GM21737 (cell line): ENCODE measurements around the gene IAH1.
"Not testable (repeated sequence)": the region's sequence is repeated elsewhere in the genome, so short reads cannot be mapped to it uniquely, and the experiment has no call there.

Experiments
- ATAC-seq: cut with Tn5 transposase; IDR thresholded peaks from one replicate; pipeline ENCODE4 v1.9.1; 2021; ENCODE audit warnings: mild to moderate bottlenecking, moderate library complexity; ENCODE audit not compliant: unreplicated experiment

IAH1 gene

DNA sequence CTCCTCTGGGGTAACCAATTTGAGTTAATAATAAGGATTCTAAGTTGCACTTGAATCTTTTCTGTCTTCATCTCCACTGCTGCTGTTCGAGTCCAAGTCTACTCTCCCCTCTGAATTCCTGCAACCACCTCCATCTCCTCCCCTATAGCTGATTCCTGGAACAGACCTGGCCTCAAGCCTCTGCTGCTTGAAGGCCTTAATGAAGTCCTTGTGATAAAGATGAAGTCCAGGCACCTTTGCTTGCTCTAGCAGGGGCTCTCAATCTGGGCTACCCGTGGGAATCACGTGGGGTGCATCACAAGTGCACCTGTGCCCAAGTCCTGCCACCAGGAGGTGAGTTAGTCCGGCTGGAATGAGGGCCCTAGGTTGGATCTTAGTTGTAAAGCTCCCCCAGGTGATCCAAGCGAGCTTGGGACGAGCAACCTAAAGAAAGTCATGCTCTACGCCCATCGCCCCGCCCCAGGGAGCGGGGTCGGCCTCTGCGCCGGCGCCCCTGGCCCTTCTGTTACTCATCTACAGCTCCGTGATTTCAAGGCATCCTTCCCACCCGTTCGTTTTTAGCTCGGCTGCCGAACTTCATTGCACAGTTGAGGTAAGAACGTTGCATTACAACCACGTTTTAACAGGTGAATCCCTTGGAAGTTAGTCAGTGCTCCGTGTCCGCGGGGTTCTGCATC is 905 bp upstream of the IAH1 start:
- no peak for ATAC-seq

DNA sequence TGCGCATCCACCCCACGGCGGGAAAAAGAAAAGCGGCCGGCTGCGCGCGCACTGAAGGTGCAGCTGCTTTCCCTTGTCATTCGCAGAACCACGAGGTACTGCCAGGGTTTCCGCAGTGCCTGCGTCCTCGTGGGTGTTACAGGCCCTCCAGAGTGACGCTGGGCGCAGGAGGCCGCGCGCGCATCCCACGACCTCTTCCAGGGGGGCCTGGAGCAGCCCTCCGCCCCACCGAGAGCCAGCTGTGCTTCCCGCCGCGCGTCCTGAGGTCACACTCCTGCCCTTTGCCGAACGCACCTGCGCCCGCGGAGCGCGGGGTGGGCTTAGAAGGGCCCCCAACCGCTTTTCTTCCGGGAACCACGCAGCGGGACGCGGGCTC is 378 bp upstream of the IAH1 start:
- ATAC-seq: peak; percentile 21

DNA sequence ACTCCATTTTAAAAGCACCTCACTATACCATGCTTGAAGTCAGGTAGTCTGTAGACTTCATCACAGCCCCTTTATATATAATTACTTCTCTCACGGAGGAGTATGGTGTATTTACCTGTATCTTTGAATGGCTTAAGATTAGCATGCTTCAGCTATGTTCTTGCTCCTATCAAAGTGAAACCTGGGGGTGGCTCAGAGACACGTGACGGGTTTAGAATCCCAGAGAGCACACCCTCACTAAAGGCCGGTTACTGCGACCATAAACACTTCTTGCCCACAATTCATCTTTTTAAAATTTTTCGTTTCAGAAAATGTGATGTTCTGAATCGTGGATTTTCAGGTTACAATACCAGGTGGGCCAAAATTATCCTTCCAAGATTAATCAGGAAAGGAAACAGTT is 3.6 kb downstream of the IAH1 start:
- no peak for ATAC-seq

DNA sequence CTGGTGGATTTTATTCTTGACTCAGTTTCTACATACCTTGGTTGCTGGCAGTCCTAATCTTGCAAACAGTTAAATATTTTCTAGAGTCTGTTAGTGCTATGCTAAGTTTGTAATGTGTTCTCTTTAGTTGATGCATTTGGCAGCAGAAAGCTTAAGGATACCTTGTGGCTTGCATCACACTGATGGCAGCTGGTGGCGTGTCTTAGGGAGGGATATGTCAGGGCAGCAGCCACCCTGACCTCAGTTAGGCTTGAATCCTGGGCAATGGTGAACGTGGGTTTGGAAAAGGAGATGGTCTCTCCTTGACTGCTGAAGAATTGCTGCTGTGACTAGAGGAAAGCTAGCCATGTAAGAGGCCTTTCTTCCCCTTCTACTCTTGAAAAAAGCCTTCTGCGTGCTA is 4.2 kb downstream of the IAH1 start:
- no peak for ATAC-seq

DNA sequence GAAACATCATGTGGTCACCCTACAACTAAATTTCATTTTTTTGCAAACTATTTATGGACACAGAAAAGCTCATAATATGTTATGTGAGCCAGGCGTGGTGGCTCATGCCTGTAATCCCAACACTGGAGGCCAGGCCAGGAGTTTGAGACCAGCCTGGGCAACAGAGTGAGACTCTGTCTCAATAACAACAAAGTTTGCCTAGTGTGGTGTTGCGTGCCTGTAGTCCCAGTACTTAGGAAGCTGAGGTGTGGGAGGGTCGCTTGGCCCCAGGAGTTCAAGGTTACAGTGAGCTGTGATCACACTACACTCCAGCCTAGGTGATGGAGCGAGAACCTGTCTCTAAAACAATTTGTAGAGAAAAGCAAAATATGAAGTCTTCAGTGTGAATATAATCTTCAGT is 5.8 kb downstream of the IAH1 start:
- ATAC-seq: no peak

DNA sequence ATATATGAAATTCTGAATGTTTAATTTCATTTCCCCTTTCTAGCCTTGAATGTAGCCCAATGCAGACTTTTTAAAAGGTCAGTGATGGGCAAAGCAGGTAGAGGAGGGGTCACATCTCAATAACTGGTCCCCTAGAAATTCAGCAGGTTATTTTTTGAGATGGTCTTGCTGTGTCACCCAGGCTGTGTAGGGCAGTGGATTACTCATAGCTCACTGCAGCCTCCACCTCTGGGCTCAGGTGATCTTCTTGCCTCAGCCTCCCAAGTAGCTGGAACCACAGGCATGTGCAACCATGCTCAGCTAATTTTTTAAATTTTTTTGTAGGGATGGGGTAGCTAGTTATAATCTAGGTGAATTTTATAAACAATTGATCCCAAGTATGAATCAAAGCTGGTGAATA is 8.8 kb downstream of the IAH1 start:
- ATAC-seq: no peak

DNA sequence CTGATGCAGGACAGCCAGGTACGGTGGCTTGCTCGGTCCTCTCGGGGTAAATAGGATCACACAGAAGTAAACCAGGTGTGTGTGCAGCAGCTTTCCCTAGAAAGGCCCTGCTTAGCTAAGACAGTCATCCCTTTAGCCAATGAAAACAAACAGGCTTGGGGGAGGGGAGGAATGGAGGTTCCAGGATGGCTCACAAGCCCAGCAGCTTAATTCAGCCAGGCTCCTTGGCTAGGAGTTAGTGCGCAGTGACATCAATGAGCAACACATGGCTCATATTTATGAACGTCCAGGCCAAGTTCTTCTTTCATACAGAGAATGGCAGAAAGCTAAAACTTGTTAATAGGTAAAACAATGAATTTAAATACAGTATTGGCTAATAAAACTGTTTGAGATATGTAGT is 10.2 kb downstream of the IAH1 start:
- no peak for ATAC-seq

DNA sequence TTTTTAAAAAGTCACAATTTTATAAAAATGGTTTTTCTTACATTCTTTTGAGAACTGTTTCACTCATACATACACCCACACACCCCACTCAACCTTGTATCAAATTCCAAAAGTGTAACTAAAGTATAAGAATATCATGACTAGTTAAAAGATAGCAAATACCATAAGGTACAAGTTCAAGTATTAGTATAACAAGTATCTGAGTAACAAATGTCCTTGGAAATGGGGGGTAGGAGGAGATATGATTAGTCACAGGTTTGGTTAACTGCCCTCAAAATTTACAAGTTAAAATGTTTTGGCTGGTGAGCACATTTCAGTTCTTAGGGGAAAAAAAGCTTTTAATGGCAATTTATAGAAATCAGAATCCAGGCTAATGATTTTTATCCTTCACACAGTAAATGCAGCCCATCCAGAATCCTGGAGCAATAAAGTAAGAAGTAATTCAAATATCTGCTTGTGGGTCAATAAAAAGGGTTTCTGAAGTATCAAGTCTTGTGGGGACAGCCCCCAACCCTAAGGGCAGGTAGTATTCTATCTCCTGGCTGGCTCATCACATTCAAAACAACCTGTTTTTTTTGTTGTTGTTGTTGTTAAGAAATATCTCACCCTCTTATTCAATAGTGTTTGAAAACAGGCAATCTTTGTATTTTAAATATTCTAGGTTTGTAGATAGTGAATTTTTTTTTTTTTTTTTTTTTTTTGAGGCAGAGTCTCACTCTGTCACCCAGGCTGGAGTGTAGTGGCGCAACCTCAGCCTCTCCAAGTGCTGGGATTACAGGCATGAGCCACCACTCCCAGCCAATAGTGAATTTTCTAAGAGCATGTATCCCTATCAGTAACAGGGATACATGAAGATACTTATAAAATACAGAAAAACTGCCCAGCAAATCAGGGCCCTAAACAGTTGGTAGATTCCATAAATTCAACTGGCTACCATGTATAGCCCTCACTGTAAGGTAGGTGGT is 14.5 kb downstream of the IAH1 start:
- no peak for ATAC-seq

DNA sequence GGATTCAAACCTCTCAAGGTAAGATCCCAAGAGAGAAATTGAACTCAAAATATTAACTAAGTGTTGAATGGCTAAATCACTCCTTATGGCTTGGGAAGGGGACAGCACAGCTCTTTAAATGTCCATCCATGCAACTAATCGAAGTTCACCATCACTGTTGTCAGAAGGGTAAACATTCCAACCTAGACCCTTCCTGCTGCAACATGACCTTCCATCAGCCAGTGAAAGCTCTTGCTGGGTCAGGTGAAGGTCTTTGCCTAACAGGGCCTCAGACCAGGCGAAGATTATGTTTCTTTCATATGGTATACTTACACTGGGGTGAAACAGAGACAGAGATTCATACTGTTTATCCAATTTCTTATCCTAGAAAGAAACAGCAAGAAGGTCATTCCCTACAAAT is 16.4 kb downstream of the IAH1 start:
- ATAC-seq: no peak

DNA sequence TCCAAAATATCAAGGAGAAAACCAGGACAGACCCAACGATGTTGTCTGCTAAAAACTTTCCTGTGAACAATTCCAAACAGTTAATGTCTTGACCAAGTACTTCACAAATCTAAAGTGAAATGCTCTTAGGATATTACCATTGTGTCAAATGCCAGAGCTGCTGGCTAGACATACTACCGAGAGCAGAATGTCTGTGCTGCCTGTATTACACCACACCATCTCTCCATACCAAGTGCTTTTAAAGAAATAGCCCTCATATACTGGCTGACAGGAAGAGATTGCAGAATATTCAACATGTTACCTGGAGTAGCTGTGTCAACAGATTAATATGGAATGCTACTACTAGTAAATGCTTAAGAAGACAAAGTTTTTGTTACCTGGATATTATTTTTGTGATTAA is 18.6 kb downstream of the IAH1 start:
- ATAC-seq: no peak

DNA sequence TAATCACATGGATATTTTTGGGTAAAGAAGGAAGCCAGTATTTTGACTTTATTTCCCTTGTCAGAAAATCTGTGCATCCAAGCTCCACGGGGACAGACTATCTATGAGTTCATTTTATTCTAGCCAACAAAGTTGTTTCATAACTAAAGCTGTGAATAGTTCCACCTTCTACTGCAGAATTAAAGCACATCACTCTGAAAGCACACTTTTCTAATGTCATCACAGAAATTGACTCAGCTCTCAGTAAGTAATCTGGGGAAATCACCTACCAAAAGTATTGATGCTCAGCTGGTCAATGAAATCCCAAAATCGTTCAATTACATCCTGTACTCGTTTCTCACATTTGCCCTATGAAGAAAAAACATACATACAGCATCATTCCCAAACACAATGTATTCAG is 19.1 kb downstream of the IAH1 start:
- ATAC-seq: no peak

DNA sequence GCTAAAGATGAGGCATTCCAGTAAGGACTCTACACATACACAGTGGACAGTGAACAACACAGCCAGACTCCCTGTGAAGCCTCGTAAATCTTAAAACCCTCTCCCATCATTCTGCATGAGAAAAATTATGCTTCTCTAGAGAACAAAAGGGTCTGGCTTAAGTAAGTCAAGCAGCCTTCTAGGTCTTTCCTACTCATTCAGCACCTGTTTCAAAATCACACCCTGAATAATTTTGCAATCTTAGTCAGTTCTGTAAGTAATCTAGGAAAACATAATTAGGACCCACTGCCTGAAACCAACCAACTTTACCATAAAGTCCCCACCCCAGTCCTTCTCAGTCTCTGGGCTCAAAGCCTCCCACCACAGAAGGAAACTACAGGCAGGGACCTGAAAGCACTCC is 19.7 kb downstream of the IAH1 start:
- no peak for ATAC-seq

DNA sequence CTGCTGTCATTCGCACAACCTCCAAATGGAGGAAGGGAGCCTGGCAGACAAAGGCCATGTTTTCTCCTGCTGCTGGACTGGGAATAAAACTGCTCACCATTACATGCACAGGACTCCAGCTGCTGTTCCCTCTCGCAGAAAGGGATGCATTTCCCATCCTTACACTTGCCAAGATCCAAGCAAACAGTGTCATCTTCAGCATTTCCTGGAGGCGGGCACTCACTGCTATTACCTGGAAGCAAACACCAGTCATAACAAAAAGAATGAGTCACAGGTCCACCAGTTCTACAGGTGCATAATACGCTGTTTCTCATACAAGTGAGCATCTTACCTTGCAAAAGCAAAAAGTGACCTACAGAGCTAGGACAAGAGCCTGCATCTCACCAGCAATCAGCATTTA is 22.7 kb downstream of the IAH1 start:
- no peak for ATAC-seq

DNA sequence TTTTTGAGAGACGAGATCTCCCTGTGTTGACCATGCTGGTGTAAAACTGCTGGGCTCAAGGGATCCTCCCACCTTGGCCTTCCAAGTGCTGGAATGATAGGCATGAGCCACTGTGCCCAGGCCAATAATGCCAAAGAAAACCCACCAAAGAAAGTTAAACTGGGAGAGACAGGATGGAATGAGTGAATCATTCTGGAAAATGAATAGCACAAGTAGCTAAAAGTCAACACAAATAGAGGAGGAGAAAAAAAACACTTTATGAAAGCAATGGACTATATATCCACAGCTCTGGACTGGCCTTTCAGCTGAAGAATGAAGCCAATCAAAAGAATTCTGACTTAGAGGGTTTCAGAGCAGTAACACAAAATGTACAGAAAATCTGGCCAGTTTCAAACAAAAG is 23.9 kb downstream of the IAH1 start:
- ATAC-seq: no peak

DNA sequence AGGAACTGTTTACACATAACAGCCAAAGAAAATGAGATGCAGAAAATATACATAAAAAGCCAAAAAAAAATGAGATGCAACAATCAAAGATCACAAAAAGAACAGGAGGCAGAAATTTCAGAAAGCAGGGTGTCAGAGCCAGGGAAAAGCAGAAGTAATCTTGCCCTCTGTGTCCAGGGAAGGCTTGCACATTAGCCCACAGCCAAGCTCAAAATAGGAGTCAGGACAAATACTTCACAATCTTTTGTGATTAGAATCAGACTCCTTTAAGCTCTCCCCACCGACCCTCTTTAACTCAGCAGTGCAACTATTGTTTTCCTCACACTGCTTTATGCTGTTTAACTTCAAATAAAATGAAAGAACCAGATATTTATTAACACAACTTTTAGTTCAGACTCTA is 34.6 kb downstream of the IAH1 start:
- ATAC-seq: no peak

DNA sequence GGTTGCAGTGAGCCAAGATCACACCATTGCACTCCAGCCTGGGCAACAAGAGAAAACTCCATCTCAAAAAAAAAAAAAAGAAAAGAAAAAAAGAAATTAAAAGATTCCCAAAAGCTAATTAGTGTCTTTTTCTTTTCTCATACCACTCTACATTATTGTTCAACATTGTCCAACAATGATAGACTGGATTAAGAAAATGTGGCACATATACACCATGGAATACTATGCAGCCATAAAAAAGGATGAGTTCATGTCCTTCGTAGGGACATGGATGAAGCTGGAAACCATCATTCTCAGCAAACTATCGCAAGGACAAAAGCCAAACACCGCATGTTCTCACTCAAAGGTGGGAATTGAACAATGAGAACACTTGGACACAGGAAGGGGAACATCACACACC is 39.6 kb downstream of the IAH1 start:
- not testable (repeated sequence) for ATAC-seq

DNA sequence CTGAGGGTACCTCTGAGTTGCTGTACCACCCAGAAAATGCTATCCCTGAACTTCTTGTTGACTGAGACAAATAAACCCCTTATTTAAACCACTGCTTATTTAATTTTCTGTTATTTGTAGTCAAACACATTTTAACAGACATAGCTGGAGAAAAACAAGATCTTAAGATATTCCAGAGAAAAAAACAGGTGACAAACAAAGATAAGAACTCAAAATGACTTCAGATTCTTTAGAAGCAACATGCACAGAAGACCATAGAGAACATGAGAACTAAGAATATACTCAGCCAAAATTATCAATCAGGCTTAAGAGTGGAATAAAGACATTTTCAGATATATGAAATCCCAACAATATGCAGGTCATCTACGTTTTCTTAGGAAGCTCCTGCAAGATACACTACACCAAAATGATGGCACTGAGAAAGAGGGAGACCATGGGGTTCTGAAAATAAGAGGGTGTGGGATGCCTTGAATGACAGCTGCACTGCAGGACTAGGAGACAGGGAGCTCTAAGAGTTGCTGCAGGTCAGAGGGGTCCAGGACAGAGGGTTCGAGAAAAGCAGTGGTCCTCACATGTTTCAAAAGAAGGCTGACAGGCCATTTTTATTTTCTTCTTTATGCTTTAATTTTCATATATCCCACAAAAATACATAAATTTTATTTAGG is 42.9 kb downstream of the IAH1 start:
- no peak for ATAC-seq

DNA sequence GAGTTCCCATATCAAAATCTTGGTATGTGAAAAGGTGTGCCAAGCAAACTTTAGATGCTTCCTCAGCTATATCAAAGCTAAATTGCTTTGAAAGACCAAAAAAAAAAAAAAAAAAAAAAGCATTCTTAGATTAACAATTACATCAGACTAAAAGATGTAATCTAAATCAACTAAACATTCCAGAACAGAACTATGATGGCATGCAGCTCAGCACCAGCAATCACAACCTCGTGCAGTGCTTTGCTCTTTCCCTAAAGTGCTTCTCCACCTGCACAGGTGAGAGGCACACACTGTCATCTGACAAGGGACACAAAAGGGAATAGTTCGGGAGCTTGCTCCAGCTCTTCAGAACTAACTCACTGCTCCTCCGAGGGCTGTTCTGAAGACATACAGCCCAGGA is 43.8 kb downstream of the IAH1 start:
- ATAC-seq: no peak

DNA sequence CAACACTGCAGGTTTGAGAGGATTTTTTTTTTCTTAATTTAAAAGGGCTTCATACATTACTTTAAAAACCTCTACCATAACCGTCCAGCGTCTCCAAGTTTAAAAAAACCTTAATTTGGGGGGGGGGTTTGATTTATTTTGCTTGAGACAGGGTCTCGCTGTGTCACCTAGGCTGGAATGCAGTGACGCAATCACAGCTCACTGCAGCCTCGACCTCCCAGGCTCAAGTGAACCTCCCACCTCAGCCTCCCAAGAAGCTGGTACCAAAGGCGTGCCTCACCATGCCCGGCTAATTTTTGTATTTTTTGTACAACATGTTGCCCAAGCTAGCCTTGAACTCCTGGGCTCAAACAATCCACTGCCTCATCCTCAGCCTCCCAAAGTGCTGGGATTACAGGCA is 44.4 kb downstream of the IAH1 start:
- ATAC-seq: no peak

DNA sequence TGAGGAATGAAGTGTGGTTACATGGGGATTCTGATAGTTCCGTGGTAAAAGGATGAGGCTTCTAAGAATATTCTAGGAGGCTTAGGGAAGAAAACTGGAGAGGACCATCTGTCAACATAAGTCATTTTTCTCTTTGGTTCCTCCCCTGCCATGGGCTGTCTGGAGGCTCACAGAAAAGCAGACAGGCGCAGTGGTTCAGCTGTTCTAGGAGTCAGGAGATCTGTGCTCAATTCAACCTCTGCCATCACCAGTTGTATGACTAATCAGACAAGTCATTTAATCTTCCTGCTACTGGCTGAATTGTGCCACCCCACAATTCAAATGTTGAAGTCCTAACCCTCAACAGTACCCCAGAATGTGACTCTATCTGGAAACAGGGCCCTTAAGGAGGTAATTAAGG is 44.9 kb downstream of the IAH1 start:
- ATAC-seq: no peak

DNA sequence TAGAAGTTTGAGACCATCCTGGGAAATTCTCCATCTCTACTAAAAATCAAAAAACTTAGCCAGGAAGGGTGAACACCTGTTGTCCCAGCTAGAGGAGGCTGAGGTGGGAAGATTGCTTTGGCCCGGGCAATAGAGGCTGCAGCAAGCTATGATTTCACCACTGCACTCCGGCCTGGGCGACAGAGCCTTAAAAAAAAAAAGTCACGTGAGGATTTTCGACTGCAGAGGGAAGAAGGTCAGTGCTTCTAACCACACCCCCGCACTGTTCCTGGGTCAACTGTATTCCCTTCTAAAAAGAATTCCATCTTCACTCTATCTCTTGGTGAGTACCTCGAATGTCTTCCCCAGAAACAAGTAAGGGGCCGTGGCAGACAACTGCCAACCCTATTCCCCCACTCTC is 49.9 kb downstream of the IAH1 start:
- no peak for ATAC-seq

DNA sequence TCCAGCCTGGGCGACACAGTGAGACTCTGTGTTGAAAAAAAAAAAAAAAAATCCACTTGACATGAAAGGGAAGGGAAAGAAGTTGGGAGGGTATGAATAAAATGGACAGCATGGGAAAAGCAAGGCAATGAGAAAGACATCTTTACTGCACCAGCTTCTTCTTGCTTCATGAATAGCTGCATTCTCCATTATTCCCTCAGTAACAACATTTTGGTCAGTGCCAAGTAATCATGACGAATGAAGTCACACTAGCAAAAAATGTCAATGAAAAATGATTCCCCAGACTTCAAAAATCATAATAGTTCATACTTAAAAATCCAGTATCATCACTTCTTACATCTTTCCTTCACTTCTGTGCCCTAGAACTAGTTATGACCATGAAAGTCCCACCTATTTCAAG is 50.9 kb downstream of the IAH1 start:
- ATAC-seq: no peak
